T-helper 2 cell treated with Interferon-gamma antibody and Interleukin-4, amounts not matched to agents 100 ng/mL and 5 ng/mL, for 36 hours (primary cell): Measurements from ENCODE around the gene LPIN1. TPM values are rescaled to one million over a fixed set of nuclear protein-coding genes. Genes with fewer than 3 reads are reported as not detected.

Experiments used
- intact Hi-C: fragments of 100-400 bp; cut with micrococcal nuclease; formaldehyde crosslinking; loops from one replicate; pipeline ENCODE4 v1.15.1; 2023
- total RNA-seq: library from RNA; stranded (reverse); gene quantifications from 2 replicates; pipeline ENCODE4 v1.2.3, GENCODE V29; 2022

LPIN1 gene
- total RNA-seq, 1 donor from 2014 or later = 62.1 TPM

- intact Hi-C loops = loop anchor here (10.0 kb wide), 1 partner anchor 555 kb away; no protein-coding TSS in a partner anchor
Observed at GRCh38 chr2:11859975-11860374, 113.5 kb downstream of the LPIN1 start.

GRCh38 chr2:11861044-11861443 is 114.6 kb downstream of the LPIN1 start:
- intact Hi-C loops = loop anchor here (10.0 kb wide), 1 partner anchor 554 kb away; no protein-coding TSS in a partner anchor

GRCh38 chr2:11862049-11862448 is 115.6 kb downstream of the LPIN1 start:
- intact Hi-C loops = loop anchor here (2.0 to 10.0 kb wide), 2 partner anchors 553 to 1145 kb away; no protein-coding TSS in a partner anchor

- intact Hi-C loops = loop anchor here (1.0 to 10.0 kb wide), 3 partner anchors 552 to 1144 kb away; partner anchors contain the start of gene TRIB2
Observed at GRCh38 chr2:11863103-11863502, 116.7 kb downstream of the LPIN1 start.

- intact Hi-C loops = loop anchor here (1.0 to 10.0 kb wide), 3 partner anchors 551 to 1143 kb away; partner anchors contain the start of gene TRIB2
Observed at GRCh38 chr2:11863513-11864328, 117.3 kb downstream of the LPIN1 start.

GRCh38 chr2:11864724-11865123 is 118.3 kb downstream of the LPIN1 start:
- intact Hi-C loops = loop anchor here (10.0 kb wide), 1 partner anchor 550 kb away; no protein-coding TSS in a partner anchor

- intact Hi-C loops = loop anchor here (10.0 kb wide), 1 partner anchor 549 kb away; no protein-coding TSS in a partner anchor
Observed at GRCh38 chr2:11865378-11865777, 118.9 kb downstream of the LPIN1 start.

- intact Hi-C loops = loop anchor here (10.0 kb wide), 1 partner anchor 549 kb away; no protein-coding TSS in a partner anchor
Observed at GRCh38 chr2:11865805-11866204, 119.4 kb downstream of the LPIN1 start.

GRCh38 chr2:11866358-11867335 is 120.2 kb downstream of the LPIN1 start:
- intact Hi-C loops = loop anchor here (10.0 kb wide), 1 partner anchor 548 kb away; no protein-coding TSS in a partner anchor

- intact Hi-C loops = loop anchor here (10.0 kb wide), 1 partner anchor 547 kb away; no protein-coding TSS in a partner anchor
Observed at GRCh38 chr2:11867926-11868325, 121.5 kb downstream of the LPIN1 start.

GRCh38 chr2:11869391-11869991 is 123.1 kb downstream of the LPIN1 start:
- intact Hi-C loops = loop anchor here (10.0 kb wide), 1 partner anchor 545 kb away; no protein-coding TSS in a partner anchor

- intact Hi-C loops = no loop called here
Observed at GRCh38 chr2:11870064-11870463, 123.6 kb downstream of the LPIN1 start.

GRCh38 chr2:11870584-11870983 is 124.2 kb downstream of the LPIN1 start:
- intact Hi-C loops = no loop called here

GRCh38 chr2:11871421-11871820 is 125.0 kb downstream of the LPIN1 start:
- intact Hi-C loops = no loop called here

- intact Hi-C loops = no loop called here
Observed at GRCh38 chr2:11872247-11872947, 126.0 kb downstream of the LPIN1 start.

GRCh38 chr2:11872948-11873269 is 126.5 kb downstream of the LPIN1 start:
- intact Hi-C loops = no loop called here

GRCh38 chr2:11873356-11874154 is 127.1 kb downstream of the LPIN1 start:
- intact Hi-C loops = no loop called here

GRCh38 chr2:11874861-11875260 is 128.4 kb downstream of the LPIN1 start:
- intact Hi-C loops = no loop called here

- intact Hi-C loops = no loop called here
Observed at GRCh38 chr2:11875481-11875880, 129.0 kb downstream of the LPIN1 start.
